HG03060 (cell line): ENCODE data around the gene HOXA5.

Experiments
- ATAC-seq: cut with Tn5 transposase; IDR thresholded peaks from one replicate; pipeline ENCODE4 v1.9.1; 2021; ENCODE audit warnings: low read depth, moderate number of reproducible peaks; ENCODE audit not compliant: unreplicated experiment

The HOXA5 gene

DNA sequence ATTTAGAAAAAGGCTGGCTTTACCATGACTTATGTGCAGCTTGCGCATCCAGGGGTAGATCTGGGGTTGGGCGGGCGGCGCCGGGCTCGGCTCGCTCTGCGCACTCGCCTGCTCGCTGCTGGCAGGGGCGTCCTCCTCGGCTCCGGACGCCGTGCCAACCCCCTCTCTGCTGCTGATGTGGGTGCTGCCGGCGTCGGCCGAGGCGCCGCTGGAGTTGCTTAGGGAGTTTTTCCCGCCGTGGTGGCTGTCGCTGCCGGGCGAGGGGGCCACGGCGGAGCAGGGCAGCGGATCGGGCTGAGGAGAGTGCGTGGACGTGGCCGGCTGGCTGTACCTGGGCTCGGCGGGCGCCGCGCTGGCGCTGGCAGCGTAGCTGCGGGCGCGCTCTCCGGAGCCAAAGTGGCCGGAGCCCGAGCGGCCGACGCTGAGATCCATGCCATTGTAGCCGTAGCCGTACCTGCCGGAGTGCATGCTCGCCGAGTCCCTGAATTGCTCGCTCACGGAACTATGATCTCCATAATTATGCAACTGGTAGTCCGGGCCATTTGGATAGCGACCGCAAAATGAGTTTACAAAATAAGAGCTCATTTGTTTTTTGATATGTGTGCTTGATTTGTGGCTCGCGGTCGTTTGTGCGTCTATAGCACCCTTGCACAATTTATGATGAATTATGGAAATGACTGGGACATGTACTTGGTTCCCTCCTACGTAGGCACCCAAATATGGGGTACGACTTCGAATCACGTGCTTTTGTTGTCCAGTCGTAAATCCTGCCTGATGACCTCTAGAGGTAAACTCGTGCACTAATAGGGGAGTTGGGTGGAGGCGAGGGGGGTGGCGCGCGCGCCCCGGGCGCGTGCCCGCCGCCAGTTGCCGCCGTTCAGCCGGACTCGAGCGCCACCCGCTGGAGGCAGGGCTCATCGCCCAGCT lies at the start of gene HOXA5:
TSS of gene HOXA5 (minus strand) at position 659 of the 927 bp plus-strand sequence. CDS start at position 585, 74 bp downstream.
- no peak for ATAC-seq

DNA sequence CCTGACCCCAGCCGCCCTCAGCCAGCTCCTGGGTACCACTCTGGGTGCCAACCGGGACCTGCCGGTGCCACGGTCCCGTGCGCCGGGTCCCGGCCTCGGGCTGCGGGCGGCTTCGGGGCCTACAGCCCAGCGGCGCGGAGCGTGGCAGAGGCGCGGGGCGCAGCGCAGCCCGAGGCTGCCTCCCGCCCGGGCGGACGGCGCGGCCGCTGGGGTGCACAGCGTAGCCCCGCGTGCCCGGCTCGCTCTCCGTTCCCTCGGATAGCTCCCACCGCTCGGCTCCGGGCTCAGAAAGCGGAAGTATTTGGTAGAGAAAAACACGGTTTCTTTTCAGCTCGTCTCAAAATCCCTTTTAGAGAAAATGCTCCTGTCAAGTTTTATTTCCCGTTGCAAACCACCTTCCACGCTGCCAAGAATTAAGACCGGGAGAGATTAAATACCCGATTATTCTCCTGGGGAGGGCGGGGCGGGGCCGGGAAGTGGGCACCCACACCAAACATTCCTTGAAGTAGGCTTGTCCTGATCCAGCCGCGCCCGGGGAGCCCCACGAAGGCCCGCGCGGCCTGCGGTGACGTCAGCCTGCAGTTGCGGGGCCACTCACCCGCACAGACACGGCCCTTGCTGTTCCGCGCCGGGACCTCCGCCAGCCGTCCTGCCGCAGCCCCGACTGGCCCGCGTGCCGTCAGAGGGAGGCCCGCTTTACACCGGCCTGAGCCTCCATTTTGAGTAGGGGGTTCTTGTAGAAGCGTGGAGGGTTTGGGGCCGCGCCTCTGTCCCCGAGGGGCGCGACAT lies 49.3 kb upstream of the HOXA5 start:
- no peak for ATAC-seq

DNA sequence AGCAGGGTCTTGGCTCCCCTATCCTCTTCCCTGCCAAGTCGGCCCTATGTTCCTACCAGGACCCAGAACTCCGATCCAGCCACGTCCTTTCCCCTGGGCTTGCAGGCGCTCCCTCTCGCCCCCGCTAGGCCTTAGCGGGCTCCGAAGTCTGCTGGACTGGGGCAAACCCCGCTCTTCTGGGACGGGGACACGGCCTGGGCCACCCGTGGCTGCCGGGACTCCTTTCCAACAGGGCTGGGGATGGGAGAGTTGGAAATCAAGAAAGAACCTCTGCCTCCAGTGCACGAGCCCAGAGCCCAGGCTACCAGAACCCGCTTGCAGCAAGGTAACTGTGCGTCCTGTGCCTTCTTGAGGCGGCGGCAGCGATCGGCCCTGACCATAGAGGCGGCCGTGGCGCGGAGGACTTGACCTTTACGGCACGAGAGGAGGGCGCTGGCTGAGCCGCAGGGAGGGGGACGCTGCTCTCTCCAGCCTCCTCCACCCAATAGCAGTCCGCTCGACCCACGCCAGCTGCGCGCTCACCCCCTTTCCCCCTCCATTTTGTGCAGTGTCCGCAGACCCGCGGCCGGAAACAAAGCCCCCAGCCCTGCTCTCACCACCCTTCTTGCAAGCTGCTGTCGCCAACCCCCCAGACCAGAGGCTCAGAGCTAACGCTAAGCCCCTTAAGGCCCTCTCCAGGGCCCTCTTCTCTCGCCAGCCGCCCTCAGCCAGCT lies 48.5 kb upstream of the HOXA5 start:
- ATAC-seq, result no peak

DNA sequence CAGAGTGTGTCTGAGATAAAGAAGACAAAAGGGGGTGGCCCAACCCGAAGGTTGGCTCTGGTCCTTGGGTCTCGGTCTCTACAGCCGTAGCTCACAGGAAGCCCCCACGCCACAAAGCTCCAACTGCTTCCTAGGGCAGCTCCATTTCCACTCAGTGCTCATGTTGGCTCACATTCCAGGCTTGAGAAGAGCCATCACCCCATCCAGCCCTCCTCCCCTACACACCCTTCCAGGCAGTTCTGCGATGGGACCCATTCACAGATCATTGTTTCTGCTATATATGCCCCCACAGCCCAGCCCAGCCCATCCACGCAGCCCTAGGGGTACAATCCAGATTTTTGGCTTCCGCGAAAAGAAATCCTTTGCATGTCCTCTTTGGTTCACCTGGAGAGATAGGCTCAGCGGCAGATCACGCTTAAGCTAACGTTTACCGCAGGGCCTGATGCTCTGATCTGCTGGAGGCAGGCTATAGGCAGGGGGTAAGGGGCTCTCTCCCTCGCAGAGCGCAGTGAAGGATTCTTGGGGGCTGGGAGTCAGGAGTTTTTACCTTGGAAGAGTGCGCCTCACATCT lies 47.8 kb upstream of the HOXA5 start:
- no peak for ATAC-seq

DNA sequence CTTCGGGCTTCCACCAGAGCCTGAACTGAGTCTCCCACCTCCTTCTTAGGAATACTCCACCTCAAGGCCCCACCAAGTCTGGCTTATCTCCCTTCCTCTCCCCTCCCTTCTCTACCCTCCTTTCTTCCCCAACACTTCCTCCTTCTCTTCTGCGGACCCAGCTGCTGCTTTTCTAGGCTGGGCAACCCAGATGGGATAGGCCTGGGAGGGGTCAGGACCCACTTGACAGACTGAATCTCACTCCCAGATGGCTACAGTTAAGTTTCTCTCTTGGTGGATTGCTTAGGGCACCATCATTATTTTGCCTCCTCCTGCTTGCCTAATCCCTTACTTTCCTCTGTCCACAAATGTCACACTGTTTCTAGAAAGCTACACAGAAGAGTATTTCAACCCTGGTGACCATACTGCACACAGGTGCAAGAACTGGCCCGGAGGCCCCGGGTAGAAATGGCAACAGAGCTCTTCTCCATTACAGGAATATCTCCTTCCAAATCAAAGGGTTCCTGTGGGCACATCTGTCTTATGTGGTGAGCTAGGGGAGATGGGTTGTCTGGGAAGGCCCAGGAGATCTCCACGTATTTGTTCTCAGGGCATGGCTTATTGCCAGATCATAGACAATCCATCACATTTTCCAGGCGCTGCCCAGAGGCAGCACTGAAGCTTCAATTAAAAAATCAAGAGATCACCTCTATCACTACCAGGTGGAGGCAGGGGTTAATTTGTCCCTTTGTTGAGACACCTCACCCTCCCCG lies 46.7 kb upstream of the HOXA5 start:
- ATAC-seq, result no peak

DNA sequence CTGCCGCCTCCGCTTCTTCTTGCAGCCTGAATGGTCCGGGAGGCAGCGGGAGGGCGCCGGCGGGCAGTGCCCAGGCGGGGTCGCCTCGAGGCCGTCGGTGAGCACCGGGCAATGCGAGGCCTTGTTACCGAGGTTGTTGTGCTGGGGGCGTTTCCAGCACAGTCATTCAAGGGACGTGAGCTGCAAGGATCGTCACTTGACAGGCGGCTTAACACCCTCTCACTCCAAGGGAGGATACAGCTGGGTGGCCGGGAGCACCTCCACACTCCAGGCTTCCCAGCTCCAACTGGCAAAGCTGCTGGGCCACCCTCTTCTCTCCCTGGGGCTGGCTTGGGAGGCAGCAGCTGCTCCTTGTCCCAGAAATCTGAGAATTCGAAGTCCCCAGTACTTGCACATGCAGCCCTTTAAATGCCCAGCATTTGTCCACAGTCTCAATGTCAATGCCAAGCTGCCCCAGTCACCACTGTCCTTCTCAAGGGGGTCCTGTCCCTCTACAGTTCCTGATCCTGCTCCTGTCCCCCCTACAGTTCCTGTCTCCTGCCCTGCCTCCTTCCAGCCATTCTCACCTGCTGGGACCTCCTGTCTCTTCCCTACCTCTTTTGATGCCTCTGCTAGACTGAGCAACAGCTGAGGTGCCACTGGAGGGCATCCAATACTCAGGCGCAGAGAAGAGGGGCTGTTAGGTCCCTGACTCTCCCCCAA lies 46.0 kb upstream of the HOXA5 start:
- no peak for ATAC-seq

DNA sequence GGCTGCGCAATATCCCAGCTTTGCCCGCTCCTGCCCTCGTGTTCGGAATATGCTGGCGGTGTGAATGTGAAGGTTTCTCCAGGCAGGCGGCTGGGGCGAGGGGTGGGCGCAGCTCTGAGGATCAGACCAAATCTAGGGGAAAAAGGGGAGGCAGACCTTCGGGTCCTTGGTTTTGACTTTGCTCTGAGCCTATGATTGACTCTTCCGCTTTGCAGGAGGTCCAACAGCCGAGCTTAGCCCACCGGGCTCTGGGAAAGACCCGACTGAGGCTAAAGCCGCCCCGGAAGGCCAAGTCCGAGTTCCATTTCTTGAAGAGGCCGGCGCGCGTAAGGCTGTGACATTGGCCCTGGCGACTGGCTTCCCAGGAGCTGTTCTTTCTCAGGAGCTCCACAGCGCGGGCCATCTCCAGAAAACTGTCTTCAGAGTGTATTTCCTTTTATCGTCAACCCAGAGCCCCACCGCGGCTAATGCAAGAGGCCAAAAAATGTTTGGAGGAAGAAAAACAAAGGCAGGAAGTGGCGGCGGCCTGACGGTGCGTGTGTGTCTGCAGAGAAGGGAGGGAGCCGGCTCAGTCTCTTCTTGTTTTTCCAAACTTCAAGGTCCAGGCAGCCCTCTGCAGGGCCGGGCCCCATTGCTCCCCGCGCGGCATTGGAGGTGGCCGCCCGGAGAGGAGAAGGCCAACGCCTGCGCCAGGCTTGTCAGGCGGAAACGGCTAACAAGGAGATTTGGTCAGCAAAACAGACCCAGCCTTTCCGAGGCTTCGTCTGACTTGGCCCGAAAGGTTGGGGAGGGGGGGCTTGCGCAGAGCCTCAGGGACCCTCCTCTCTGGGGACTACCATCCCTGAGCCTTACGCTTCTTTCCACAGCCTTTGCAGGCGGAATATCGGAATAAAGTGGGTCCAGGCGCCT lies 45.2 kb upstream of the HOXA5 start:
- no peak for ATAC-seq

DNA sequence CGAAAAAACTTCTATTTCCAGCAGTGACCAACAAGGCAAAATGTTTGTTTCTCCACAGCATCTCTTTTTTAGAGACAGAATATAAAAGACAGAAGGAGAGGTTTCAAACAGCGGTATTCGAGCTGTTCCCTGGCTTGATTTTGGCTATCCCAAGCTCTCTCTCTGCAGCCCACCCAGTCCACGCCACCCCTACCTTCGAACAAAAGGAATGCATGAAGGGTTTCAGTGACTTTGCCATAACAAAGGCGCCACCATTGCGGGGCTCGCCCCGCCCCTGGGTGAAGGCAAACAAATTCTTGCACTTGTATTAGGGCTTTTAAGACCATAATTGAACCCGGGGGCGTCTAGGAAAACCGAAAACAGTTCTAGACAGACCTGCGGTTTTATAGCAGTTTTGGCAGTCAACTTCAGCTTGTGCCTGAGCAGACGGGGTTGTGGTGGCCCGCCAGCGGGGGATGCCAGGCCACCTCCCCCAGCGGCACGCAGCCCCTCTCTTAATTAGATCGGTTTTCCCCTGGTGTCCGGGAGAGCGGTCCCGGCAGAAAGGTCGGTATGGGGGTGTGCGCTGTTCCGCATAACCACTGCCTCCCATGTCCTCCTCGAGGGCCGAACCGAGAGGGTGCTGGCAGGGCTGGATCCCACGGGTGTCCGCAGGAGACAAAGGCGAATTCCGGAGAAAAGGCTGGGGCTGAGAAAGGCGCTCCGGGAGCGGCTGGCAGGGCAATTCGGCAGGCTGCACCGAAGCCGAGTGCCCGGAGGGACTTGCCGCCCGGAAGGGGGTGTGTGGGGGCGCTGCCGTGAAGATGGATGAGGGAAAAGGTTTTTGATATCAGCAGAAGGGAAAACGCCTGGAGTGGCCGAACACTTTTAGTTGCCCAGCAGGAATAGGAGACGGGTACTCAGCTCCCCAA lies 44.2 kb upstream of the HOXA5 start:
- ATAC-seq, result no peak

DNA sequence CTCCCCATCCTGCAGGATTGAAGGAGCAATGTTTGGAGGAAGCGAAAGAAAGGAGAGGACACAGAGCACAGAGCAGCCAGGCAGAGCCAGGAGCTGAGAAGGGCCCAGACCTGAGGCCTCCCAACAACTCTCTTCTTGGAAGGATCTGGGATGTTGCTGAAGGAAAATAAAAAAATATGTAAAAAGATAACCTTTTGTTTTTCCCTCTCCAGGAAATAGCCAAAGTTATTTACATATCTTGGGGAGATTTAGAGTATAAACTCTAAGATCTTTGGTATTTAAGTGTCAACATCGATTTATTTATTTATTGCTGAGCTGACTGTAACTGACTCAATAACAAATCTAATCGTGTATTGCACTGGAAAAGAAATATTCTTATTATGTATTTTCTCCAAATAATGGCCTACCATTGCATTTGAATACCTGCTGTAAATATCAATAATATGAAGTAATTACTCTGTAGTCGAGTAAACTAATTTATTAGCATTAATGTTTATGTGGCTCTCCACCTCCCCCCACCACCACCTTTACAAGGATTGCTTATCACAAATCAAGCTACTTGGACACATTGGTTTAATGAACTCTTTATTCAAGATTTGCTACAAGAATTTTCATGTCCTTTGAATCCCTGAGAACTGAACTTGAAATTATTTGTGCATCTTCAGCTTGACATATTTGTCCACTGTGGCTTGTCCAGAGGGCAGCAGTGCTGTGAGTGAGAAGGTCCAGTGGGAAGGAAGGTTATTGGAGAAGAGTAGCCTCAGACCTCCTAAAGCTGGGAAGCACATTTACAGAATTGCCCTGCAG lies 43.4 kb upstream of the HOXA5 start:
- ATAC-seq, result no peak

DNA sequence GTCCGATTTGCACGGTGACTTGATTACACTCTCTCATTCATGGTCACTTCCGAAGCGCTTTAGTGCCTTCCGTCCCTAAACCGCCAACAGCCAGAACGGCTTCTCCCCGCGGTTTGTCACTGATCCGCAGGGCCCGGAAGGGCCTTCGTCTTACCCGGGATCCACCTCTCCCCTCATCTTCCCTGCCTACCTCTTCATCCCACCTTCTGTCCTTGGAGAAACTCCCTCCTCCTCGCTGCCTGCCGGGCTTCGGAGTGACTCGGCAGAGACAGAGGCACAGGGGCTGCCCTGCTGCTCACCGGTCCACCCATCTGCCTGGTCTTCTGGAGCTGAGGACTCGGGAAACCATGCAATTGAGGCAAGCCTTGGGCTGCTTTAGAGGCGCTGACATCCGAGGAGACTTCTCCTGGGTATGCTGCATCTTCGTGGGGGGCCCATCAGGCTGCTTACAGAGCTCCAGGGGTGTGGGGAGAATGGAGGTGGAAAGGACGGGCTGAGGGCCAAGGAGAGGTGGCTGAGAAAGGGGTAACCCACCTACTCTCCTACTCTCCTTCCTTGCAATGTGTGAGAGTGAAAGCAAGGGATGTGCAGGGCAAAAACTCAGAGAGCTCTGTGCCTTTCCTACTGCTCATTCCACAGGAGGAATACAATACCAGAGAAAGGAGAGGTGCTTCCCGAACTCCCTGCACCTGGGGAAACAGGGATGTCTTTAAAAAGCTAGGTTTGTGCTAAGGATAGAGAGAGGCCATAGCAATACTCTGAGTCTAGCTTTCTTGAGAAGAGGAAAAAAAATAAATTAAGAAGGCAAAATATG lies 42.6 kb upstream of the HOXA5 start:
- no peak for ATAC-seq

DNA sequence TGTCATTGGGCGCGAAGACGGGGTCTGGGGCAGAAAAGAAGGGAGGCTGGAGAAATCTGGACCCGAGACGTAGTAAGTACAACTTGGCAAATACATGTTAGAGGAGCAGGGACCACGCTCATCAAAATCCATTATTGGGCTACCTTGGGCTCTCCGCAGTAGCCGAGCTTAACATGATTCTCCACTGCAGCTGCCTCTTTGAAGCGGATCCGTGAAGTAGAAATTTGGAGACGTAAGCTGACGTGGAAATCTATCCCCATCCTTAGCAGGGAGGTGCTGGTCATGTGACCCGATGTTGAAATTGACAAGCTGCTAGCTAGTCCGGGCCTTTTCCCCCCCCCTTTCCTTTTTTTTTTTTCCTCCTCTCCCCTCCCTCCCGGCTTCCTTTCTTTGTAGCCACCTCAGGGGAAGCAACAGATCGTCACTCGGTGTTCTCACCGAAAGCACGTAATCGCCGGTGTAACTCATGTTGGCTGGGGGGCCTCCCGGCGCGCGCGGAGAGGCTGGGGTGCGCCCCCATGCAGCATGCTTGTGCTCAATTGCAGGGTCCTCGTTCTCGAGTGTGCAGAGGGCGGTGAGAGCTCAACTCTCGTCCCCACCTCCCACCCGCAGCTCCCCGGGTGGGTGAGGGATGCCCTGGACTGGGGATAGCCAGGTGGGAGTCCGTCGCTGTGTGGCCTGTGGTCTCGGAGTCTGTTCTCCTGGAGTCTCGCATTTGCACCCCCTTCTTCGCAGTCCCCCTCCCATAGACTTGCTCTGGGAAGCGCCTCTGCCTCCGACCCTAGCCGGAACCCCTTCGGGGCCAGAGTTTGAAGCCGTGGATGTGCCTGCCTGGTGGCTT lies 41.8 kb upstream of the HOXA5 start, which contains the start of gene HOXA11:
TSS of gene HOXA11 (minus strand) at position 220 of the 841 bp plus-strand sequence. CDS start at position 132, 88 bp downstream.
- no peak for ATAC-seq

DNA sequence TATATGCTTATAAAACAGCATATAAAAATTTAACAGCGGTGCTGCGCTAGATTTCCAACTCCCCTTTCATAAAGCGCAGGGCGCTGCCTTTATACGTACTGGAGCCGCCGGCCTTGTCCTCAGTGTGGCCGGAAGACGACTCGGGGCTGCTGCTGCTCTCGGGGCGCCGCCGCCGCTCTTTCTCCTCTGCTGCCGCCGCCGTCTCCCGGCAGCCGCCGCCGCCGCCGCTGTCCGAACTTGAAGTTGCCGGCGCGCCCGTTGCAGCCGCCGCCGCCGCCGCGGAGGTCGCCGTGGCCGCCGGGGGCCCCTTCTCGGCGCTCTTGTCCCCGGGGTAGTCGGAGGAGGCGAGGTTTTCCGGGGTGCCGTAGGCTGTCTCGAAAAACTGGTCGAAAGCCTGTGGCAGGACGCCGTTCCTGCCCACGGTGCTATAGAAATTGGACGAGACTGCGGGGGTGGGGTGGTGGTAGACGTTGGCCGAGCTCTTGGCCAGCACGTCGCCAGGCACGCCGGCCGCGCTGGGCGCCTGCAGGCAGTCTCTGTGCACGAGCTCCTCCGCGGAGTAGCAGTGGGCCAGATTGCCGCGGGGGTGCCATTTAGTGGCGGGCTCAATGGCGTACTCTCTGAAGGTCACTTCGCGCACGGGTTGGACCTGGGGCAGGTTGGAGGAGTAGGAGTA lies 41.0 kb upstream of the HOXA5 start:
- no peak for ATAC-seq

DNA sequence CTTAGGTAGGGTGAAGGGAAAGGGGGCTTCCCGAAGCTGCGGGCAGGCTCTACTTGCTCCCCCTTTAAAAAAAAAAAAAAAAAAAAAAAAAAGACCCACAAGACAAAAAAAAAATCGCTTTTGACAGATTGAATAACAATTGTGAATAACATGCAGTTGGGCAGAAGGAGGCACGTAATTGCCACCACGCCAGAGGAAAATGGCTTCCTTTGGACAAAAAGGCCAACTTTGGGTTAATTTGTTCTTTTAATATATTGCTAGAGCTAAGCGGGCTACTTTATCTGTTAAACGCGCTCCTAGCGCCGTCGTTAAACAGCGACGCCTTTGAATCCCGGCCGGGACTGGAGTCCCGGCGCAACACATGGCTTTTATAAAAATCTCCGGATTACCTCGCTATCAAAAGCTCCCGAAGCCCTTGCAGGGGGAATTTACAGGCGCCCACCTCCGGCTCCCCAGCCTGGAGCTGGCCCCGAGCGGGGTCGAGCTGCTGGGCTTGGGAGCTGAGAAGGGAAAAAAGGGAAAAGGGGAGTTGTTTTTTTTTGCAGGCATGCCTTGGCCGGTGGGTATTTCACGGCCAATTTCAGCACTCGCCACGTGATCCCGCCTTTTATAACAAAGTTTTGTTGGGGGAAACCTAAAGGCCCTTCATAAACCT lies 40.3 kb upstream of the HOXA5 start:
- no peak for ATAC-seq
